Stomach smooth muscle (tissue), 2 donors: ENCODE measurements around the gene NME4.
"Not testable (repeated sequence)": the region's sequence is repeated elsewhere in the genome, so short reads cannot be mapped to it uniquely, and the experiment has no call there.

Experiments
- H3K27ac ChIP-seq: one replicate; pipeline ENCODE4 v1.7.0; 2013; ENCODE audit warnings: mild to moderate bottlenecking, low read length, inconsistent platforms
- H3K27me3 ChIP-seq, 2 donors: one replicate each; pipeline ENCODE4 v1.7.0; 2013; ENCODE audit warnings: low read length in 2 of 2; ENCODE audit not compliant: insufficient read depth in 2 of 2, control insufficient read depth in 1 of 2
- H3K36me3 ChIP-seq, 2 donors: one replicate each; pipeline ENCODE4 v1.7.0; 2013; ENCODE audit warnings: low read length in 2 of 2; ENCODE audit not compliant: control insufficient read depth in 2 of 2, insufficient read depth in 2 of 2
- H3K4me1 ChIP-seq: one replicate; pipeline ENCODE4 v1.7.0; 2013; ENCODE audit warnings: low read length; ENCODE audit not compliant: control insufficient read depth, insufficient read depth
- H3K4me3 ChIP-seq, 2 donors: one replicate each; pipeline ENCODE4 v1.7.0; 2013; ENCODE audit warnings: low read length in 2 of 2
- H3K9ac ChIP-seq, 2 donors: one replicate each; pipeline ENCODE4 v1.7.0; 2013; ENCODE audit warnings: low read length in 2 of 2, mild to moderate bottlenecking in 1 of 2
- H3K9me3 ChIP-seq, 2 donors: one replicate each; pipeline ENCODE4 v1.7.0; 2013; ENCODE audit warnings: low read length in 2 of 2; ENCODE audit not compliant: control insufficient read depth in 2 of 2
- donor health status: healthy.
- donor health status: Pancreatic carcinoma.

NME4 gene

DNA sequence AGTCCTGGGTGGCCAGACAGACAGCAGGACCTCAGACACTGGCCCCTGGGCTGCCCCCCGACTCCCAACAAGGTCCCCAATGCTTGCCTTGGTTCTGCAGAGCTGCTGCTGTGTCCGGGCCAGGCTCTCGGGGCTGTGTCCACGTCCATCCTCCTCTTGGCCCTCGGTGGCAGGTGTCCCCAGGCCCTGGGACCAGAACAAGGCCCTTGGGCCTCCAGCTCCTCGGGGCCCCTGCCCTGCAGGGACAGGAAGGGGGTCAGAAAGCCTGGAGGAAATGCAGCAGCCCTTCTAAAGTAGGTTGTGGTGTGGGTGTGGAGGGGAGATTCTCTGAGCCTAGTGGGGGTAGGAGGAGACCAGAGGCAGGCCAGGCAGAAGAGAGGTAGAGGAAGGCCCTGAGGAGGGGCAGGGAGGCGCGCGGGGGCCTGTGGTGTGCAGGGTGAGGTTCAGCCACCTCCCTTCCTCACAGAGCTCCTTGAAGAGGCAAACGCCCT is 42.0 kb upstream of the NME4 start:
- Histone ChIP-seq H3K36me3 (no peaks in the 10 kb centered on the region), H3K27me3 (no peaks in the 10 kb centered on the region), H3K27ac (no peak overlapping the region), H3K9me3 (no peaks in the 10 kb centered on the region), H3K9ac (no peak overlapping the region), H3K4me1 (peaks cover 10% of the 10 kb centered on the region), H3K4me3 (no peak overlapping the region)

DNA sequence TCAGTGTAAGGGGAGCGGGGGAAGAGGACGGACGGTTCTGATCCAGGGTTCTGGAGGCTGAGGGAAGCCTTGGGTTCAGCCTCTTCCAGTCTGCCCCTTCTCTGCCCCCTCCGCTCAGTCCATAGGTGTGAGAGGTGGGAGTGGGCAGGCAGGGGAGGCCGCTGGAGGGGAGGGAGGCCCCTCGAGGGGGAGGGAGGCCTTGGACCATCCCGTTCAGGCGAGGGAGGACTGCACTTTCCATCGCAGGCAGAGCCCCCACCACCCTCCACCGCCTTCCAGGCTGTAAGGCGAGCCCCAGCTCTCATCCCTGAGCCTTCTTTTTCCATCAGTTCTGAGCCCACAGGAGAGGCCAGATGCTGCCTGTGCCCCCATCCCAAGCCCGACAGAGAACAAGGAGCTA is 40.3 kb upstream of the NME4 start:
- Histone ChIP-seq H3K4me1 (peaks cover 7% of the 10 kb centered on the region), H3K27me3 (peaks cover 0 to 1% of the 10 kb centered on the region in 2 donors), H3K9ac (no peak overlapping the region), H3K9me3 (no peaks in the 10 kb centered on the region), H3K4me3 (no peak overlapping the region), H3K27ac (no peak overlapping the region), H3K36me3 (no peaks in the 10 kb centered on the region)

DNA sequence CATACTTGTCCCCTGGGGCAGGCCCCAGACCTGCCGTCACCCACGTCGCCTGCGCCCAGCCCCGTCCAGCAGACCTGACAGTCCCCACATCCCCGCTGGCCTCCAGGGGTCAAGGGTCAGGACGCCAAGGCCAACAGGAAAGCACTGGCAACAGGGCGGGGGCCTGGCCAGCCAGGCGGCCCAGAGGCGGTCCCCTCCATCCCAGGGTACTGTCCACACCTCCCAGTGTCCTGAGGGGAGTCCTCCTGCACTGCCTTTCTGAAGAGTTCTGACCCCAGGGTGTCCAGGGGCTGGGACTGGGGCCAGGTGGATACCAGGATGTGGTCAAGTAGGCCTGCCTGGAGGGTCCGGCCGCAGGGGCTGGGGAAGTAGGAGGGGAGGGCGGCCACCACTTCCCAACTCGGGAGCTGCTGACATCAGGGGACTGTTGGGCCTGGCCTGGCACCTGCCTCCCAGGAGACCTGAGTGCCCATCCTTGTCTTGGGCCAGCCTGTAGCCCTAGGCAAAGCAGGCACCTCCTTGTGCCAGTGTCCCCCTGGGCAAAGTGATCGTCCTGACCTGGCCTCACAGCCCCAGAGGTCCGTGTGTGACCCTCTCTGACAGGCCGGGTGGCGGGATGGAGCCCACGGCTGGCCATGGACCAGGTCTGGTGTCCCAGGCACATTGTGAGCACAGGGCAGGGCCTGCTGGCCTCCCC is 37.8 kb upstream of the NME4 start:
- H3K4me1 ChIP-seq = no peaks in the 10 kb centered on the region
- H3K4me3 ChIP-seq = no peak overlapping the region
- H3K36me3 ChIP-seq = no peaks in the 10 kb centered on the region
- no peaks in the 10 kb centered on the region for H3K9me3 ChIP-seq
- no peak overlapping the region for H3K9ac ChIP-seq
- H3K27me3 ChIP-seq = peaks cover 3 to 5% of the 10 kb centered on the region in 2 donors
- H3K27ac ChIP-seq = no peak overlapping the region

DNA sequence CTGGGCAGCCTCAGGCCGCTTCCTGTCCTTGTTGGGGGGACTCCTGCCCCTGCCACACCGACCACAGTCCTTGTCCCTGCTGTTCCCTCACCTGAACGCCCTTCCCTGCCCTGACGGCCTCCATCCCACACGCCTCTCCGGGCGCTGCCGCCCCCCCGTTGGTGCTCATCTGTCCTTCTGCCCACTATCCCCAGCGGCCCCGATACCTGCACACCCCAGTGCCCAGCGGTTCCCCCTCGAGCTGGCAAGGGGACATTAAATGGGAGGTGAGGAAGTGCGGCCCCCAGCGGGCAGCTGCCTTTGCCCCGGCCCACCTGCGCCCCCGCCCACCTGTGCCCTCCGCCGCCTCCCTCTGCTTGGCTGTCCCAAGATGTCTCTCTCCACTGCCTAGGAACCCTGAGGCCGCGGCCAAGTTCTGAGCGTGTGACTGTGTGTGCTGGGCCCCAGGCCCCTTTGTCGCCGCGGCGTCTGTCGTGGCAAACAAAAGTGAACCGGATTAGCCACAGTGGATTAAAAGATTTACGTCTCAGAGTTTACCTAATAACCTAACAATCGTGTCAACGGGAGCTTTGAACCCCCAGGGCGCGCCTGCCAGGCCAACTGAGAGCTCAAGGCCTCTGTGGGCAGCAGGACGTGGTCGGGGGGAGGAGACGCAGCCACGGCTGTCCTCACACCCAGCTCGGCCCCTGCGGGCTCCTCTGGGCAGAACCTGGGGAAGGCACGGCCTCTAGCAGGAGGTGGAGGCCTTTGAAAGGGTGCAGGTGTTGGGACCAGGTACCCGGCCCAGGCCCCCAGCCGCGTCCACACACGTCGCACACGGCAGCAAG is 36.9 kb upstream of the NME4 start:
- Histone ChIP-seq H3K9me3 (no peaks in the 10 kb centered on the region), H3K27ac (no peak overlapping the region), H3K4me3 (no peak overlapping the region), H3K36me3 (no peaks in the 10 kb centered on the region), H3K9ac (no peak overlapping the region), H3K4me1 (no peaks in the 10 kb centered on the region), H3K27me3 (peaks cover 9 to 10% of the 10 kb centered on the region in 2 donors)

DNA sequence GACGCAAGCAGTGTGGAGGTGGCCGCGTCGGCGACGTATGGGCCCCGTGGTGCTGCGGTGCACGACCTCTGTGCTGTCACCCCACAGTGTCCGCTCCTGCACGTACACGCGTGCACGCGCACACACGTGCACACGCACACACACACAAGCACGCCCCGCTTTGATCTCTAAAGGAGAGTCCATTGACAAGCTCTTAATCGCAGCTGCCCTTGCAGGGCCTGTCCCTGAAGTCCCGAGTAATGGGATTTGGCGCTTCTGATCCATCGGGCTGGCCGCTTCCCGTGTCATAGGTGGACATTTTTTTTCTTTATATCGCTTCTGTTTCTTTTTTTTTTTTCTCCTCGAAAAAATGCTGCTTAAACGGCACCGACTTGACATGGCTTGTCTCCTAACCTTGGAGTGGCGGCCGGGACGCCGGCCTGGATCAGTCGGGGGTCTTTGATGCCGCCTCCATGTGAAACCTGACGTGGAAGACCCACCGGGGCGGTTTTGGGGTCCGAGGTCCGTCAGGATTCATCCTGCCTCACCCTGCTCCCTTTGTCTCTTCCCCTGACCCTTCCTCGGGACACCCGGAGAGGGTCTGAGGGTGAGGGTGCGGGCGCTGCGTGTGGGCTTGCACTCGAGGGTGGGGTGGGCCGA is 36.2 kb upstream of the NME4 start:
- H3K9me3 ChIP-seq = no peaks in the 10 kb centered on the region
- no peak overlapping the region for H3K9ac ChIP-seq
- H3K27me3 ChIP-seq = peaks cover 9 to 10% of the 10 kb centered on the region in 2 donors
- H3K27ac ChIP-seq = no peak overlapping the region
- H3K4me1 ChIP-seq = no peaks in the 10 kb centered on the region
- H3K4me3 ChIP-seq = no peak overlapping the region
- no peaks in the 10 kb centered on the region for H3K36me3 ChIP-seq

DNA sequence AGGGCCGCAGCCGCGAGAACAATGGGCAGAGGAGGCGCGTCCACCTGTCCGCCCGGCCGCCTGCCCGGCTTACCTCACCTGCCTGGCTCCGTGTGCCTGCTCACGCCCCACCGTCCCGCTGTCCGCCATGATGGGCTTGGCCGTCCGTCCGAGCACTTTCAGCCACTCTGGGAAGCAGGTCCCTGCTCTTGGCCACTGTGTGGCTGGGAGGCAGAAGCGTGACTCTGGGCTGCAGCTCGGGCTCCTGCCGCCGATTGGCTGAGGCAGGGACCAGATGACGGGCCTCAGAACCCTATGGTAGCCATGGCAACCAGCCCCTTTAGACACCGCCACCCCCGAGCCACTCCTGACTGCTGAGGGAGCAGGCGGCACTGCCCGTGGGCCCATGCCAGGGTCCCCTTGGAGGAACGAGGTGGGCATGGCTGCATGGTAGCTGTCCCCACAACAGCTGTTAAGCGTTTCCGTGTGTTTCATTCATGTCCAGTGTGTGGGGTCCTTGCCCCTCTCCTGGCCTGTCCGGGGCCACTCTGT is 35.6 kb upstream of the NME4 start:
- Histone ChIP-seq H3K27me3 (peaks cover 9 to 10% of the 10 kb centered on the region in 2 donors), H3K4me1 (no peaks in the 10 kb centered on the region), H3K27ac (no peak overlapping the region), H3K4me3 (no peak overlapping the region), H3K9ac (no peak overlapping the region), H3K9me3 (no peaks in the 10 kb centered on the region), H3K36me3 (peaks cover under 1 to 1% of the 10 kb centered on the region in 2 donors)

GRCh38 chr16:361872-362701 is 34.9 kb upstream of the NME4 start:
- Histone ChIP-seq H3K4me3 (no peak overlapping the region), H3K9ac (no peak overlapping the region), H3K4me1 (no peaks in the 10 kb centered on the region), H3K27me3 (peaks cover 9 to 10% of the 10 kb centered on the region in 2 donors), H3K36me3 (peaks cover 5 to 6% of the 10 kb centered on the region in 2 donors), H3K27ac (no peak overlapping the region), H3K9me3 (no peaks in the 10 kb centered on the region)

GRCh38 chr16:362702-362999 is 34.3 kb upstream of the NME4 start:
- not testable (repeated sequence) for H3K9me3 ChIP-seq, H3K9ac ChIP-seq, H3K27ac ChIP-seq, H3K27me3 ChIP-seq, H3K4me3 ChIP-seq, H3K4me1 ChIP-seq
- H3K36me3 ChIP-seq = peaks cover 9 to 10% of the 10 kb centered on the region in 2 donors

GRCh38 chr16:363110-363765 is 33.8 kb upstream of the NME4 start:
- peaks cover 14 to 16% of the 10 kb centered on the region in 2 donors for H3K36me3 ChIP-seq

More at GRCh38 chr16:363110-363765, 33.8 kb upstream of the NME4 start:
- Histone ChIP-seq H3K9ac (no peak overlapping the region), H3K9me3 (no peaks in the 10 kb centered on the region), H3K27me3 (peaks cover 9 to 10% of the 10 kb centered on the region in 2 donors), H3K27ac (no peak overlapping the region), H3K4me1 (no peaks in the 10 kb centered on the region), H3K4me3 (no peak overlapping the region)
